IPS-20b (cell line): ENCODE data around the gene CEACAM16.

ENCODE experiments used
- H3K27ac ChIP-seq: one replicate; pipeline ENCODE4 v1.5.1; 2013; ENCODE audit warnings: low read length
- H3K27me3 ChIP-seq: 2 replicates; pipeline ENCODE4 v1.6.1; 2013; ENCODE audit warnings: mild to moderate bottlenecking, low read length, inconsistent platforms; ENCODE audit not compliant: insufficient read depth
- H3K36me3 ChIP-seq: 2 replicates; pipeline ENCODE4 v1.6.1; 2013; ENCODE audit warnings: low read depth, mild to moderate bottlenecking, inconsistent platforms, low read length, moderate library complexity; ENCODE audit not compliant: insufficient read depth
- H3K4me1 ChIP-seq: 2 replicates; pipeline ENCODE4 v1.6.1; 2013; ENCODE audit warnings: mild to moderate bottlenecking, control low read depth, inconsistent platforms, low read length, moderate library complexity; ENCODE audit not compliant: insufficient read depth
- H3K4me3 ChIP-seq: 2 replicates; pipeline ENCODE4 v1.5.1; 2013; ENCODE audit warnings: mild to moderate bottlenecking, low read length, inconsistent platforms
- H3K9ac ChIP-seq: 2 replicates; pipeline ENCODE4 v1.6.1; 2013; ENCODE audit warnings: low read depth, mild to moderate bottlenecking, inconsistent platforms, low read length, moderate library complexity
- H3K9me3 ChIP-seq: 2 replicates; pipeline ENCODE4 v1.6.1; 2013; ENCODE audit warnings: mild to moderate bottlenecking, low read depth, low read length, inconsistent platforms; ENCODE audit not compliant: insufficient read depth

The CEACAM16 gene

GRCh38 chr19:44694184-44694579 is 4.8 kb upstream of the CEACAM16 start:
- H3K27ac ChIP-seq, result no peak overlapping the region

GRCh38 chr19:44696939-44697669 is 1.8 kb upstream of the CEACAM16 start:
- Histone ChIP-seq H3K4me1 (peaks cover 3% of the 10 kb centered on the region; the same call in 1 of the 2 replicates), H3K36me3 (no peaks in the 10 kb centered on the region), H3K27ac (no peak overlapping the region), H3K27me3 (no peaks in the 10 kb centered on the region), H3K9ac (no peak overlapping the region), H3K9me3 (no peaks in the 10 kb centered on the region), H3K4me3 (no peak overlapping the region)

More at GRCh38 chr19:44694184-44694579, 4.8 kb upstream of the CEACAM16 start:
- Histone ChIP-seq H3K4me1 (peaks cover 3% of the 10 kb centered on the region; the same call in 1 of the 2 replicates), H3K9me3 (no peaks in the 10 kb centered on the region), H3K4me3 (no peak overlapping the region), H3K9ac (no peak overlapping the region), H3K27me3 (no peaks in the 10 kb centered on the region), H3K36me3 (no peaks in the 10 kb centered on the region)

- H3K4me1 ChIP-seq, result peaks cover 3% of the 10 kb centered on the region; the same call in 1 of the 2 replicates
- no peak overlapping the region for H3K4me3 ChIP-seq
- no peak overlapping the region for H3K9ac ChIP-seq
- H3K27me3 ChIP-seq, result no peaks in the 10 kb centered on the region
- H3K9me3 ChIP-seq, result no peaks in the 10 kb centered on the region
- H3K36me3 ChIP-seq, result no peaks in the 10 kb centered on the region
- H3K27ac ChIP-seq, result no peak overlapping the region
Observed at GRCh38 chr19:44697670-44698034, 1.3 kb upstream of the CEACAM16 start.

- Histone ChIP-seq H3K4me1 (peaks cover 3% of the 10 kb centered on the region; the same call in 1 of the 2 replicates), H3K27ac (no peak overlapping the region), H3K9ac (no peak overlapping the region; the same call in 1 of the 2 replicates), H3K9me3 (no peaks in the 10 kb centered on the region), H3K27me3 (no peaks in the 10 kb centered on the region), H3K4me3 (no peak overlapping the region), H3K36me3 (no peaks in the 10 kb centered on the region)
Observed at GRCh38 chr19:44700547-44700946, 1.6 kb downstream of the CEACAM16 start.

- H3K9me3 ChIP-seq, result no peaks in the 10 kb centered on the region
- H3K36me3 ChIP-seq, result no peaks in the 10 kb centered on the region
- no peak overlapping the region for H3K4me3 ChIP-seq
- H3K4me1 ChIP-seq, result peaks cover 3% of the 10 kb centered on the region; the same call in 1 of the 2 replicates
- no peaks in the 10 kb centered on the region for H3K27me3 ChIP-seq
- no peak overlapping the region for H3K9ac ChIP-seq
- no peak overlapping the region for H3K27ac ChIP-seq
Observed at GRCh38 chr19:44701228-44701627, 2.3 kb downstream of the CEACAM16 start.

GRCh38 chr19:44702551-44703176 is 3.7 kb downstream of the CEACAM16 start:
- Histone ChIP-seq H3K36me3 (no peaks in the 10 kb centered on the region), H3K4me1 (no peaks in the 10 kb centered on the region), H3K4me3 (no peak overlapping the region), H3K27me3 (no peaks in the 10 kb centered on the region), H3K27ac (no peak overlapping the region), H3K9me3 (no peaks in the 10 kb centered on the region), H3K9ac (no peak overlapping the region)

- Histone ChIP-seq H3K27ac (no peak overlapping the region), H3K9ac (no peak overlapping the region), H3K4me3 (no peak overlapping the region), H3K9me3 (no peaks in the 10 kb centered on the region), H3K36me3 (no peaks in the 10 kb centered on the region), H3K27me3 (no peaks in the 10 kb centered on the region), H3K4me1 (no peaks in the 10 kb centered on the region)
Observed at GRCh38 chr19:44703336-44704078, 4.6 kb downstream of the CEACAM16 start.

GRCh38 chr19:44704982-44705381 is 6.0 kb downstream of the CEACAM16 start:
- Histone ChIP-seq H3K36me3 (no peaks in the 10 kb centered on the region), H3K4me3 (no peak overlapping the region), H3K27ac (no peak overlapping the region), H3K4me1 (no peaks in the 10 kb centered on the region), H3K9me3 (no peaks in the 10 kb centered on the region), H3K9ac (no peak overlapping the region), H3K27me3 (no peaks in the 10 kb centered on the region)

- Histone ChIP-seq H3K27me3 (no peaks in the 10 kb centered on the region), H3K4me3 (no peak overlapping the region), H3K27ac (no peak overlapping the region), H3K36me3 (no peaks in the 10 kb centered on the region), H3K4me1 (no peaks in the 10 kb centered on the region), H3K9ac (no peak overlapping the region), H3K9me3 (no peaks in the 10 kb centered on the region)
Observed at GRCh38 chr19:44705502-44706010, 6.6 kb downstream of the CEACAM16 start.

GRCh38 chr19:44706506-44707236 is 7.7 kb downstream of the CEACAM16 start:
- Histone ChIP-seq H3K27ac (no peak overlapping the region), H3K27me3 (no peaks in the 10 kb centered on the region), H3K9ac (no peak overlapping the region), H3K9me3 (no peaks in the 10 kb centered on the region), H3K4me3 (no peak overlapping the region), H3K4me1 (no peaks in the 10 kb centered on the region), H3K36me3 (no peaks in the 10 kb centered on the region)

- no peak overlapping the region for H3K9ac ChIP-seq
- H3K27me3 ChIP-seq, result no peaks in the 10 kb centered on the region
- H3K27ac ChIP-seq, result no peak overlapping the region
- no peak overlapping the region for H3K4me3 ChIP-seq
- no peaks in the 10 kb centered on the region for H3K36me3 ChIP-seq
- H3K9me3 ChIP-seq, result no peaks in the 10 kb centered on the region
- H3K4me1 ChIP-seq, result no peaks in the 10 kb centered on the region
Observed at GRCh38 chr19:44707794-44708193, 8.8 kb downstream of the CEACAM16 start.
